NCI-H2029 (cell line): ENCODE results near the gene TMEM212.
"Not testable (repeated sequence)": the region's sequence is repeated elsewhere in the genome, so short reads cannot be mapped to it uniquely, and the experiment has no call there.

Experiments used
- DNase-seq: peaks from one replicate; lab custom pipeline; 2025; lab: John Stamatoyannopoulos, UW

Gene TMEM212

DNA sequence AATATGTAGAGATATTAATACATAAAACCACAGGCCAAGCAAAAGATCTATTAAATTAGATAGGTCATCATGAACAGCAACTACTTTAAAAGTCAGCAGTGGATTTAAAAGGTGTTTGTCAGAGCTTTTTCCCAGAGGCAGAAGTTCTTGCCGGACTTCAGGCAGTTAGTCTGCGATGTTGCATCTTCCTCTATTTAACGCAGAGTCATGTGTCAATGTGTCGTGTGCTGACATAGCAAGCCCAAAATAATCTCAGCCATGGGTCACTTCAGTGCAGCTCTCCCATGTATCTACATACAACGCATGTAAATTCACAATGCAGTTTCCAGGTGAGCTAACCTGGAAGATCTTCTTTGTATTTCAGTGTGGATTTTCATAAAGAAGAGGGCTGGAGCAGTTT lies 8.0 kb upstream of the TMEM212 start:
- no peak for DNase-seq

GRCh38 chr3:171835613-171836012 lies 7.5 kb upstream of the TMEM212 start:
- no peak for DNase-seq

DNA sequence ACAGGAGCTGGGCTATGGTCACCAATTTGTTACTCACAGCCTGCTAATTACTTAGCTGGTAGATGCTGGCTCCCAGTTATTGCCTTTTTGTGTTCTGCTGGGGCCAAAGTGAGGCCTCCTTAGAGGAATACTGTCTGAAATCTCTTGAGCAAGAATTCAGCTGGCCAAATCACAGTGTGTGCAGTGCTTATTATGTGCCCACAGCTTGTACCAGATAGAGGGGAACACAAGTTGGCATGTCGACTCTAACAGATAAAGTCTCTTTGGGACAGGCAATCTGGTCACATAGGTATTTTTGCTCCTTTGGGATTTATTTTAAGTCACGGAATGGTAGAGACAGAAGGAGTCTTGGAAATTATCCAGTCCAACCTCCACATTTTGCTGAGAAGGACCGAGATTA lies 6.3 kb upstream of the TMEM212 start:
- DNase-seq = no peak

- DNase-seq = no peak
These were observed 5.5 kb upstream of the TMEM212 start for GRCh38 chr3:171837698-171838097.

DNA sequence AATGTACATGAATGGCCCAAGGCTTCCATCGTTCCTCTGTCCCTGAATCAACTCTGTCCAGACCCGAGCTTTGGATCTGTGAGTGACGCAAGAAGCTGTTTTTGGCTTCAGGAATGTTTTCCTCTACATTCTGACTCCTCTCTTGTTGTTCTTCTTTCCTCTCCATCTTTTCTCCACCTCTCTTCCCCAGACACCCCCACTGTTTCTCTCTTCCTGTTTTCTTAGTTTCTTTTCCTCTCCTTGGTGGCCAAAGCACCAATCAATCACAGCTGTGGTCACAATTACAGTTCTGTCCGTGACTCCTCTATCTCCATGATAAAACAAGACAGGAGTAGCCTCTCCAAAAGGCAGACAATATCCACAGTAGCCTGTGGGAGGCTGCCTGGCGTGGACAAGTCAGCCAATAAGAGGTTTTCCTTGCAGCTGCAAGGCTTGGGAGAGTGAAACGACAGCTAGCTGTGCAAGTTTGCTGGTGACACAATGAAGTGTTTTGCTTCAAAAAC lies 4.9 kb upstream of the TMEM212 start:
- no peak for DNase-seq

GRCh38 chr3:171839270-171839669 lies 3.9 kb upstream of the TMEM212 start:
- DNase-seq = no peak

GRCh38 chr3:171840445-171840810 lies 2.7 kb upstream of the TMEM212 start:
- DNase-seq = no peak

GRCh38 chr3:171840811-171841619 lies 2.1 kb upstream of the TMEM212 start:
- no peak for DNase-seq

- no peak for DNase-seq
These were observed 1.5 kb upstream of the TMEM212 start for GRCh38 chr3:171841620-171842000.

GRCh38 chr3:171844873-171845272 lies 1.7 kb downstream of the TMEM212 start:
- DNase-seq = no peak

DNA sequence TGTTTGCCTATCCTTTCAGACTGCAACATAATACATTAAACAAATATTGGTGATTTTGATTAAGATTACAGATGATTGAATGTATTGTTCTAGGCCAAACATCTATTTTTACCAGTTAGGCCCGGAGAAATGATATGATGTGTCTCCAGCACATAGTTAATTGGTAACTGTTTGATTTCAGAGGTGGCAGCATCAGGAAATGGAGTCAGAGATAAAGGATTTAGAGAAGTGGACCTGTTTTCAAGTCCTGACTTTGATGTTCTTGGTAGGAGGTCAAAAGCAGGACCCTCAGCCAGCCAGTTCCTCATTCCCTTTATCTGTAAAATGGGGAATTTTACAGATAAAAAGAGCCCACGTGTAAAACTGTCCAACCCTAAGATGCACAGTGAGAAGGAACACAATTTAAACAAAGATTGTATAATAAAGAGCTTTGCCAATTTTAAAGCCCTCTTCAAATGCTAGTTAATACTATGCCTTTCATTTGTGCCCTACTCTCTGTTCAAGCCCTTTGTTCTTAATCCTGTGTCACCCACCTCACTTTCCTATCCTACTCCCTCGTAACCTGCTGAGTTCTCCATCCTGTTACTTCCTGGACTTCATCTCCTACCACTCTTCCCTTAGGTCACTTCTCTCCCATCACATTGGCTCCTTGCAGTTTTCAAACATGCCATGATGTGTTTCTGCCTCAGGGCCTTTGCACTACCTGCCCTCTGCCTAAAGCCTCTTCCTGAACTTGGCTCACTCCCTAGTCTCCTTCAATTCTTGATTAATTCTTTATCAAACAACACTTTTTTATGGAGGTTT lies 2.5 kb downstream of the TMEM212 start:
- DNase-seq = no peak

- no peak for DNase-seq
These were observed 3.4 kb downstream of the TMEM212 start for GRCh38 chr3:171846597-171846996.

GRCh38 chr3:171847133-171847532 lies 4.0 kb downstream of the TMEM212 start:
- no peak for DNase-seq

DNA sequence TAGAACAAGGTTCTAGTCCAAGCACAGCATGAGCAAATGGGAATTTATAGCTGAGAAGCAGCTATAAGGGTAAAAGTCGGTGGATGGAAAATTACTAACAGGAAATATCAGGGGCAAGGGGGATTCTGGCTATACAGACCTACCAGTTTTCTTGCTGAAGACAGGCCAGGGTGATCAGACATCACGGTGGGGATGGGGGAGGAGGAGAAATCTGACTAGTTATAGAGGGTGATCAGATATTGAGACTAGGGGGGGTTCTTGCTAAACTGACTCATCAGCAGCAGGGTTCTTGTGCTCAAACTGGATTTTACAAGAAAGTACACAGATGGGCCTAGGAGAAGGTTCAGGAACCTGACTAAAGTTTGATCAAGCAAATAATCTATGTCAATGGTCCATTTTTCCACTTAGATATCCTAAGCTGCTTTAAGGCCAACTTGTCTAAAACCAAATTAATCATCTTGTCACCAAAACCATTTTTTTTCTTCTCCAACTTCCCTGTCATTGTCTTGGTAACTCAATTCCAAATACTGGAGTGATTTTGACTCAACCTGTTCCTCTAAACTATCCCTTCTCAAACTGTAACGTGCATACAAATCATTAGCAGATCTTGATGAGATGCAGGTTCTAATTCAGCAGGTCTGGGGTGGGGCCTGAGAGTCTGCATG lies 4.6 kb downstream of the TMEM212 start:
- no peak for DNase-seq

DNA sequence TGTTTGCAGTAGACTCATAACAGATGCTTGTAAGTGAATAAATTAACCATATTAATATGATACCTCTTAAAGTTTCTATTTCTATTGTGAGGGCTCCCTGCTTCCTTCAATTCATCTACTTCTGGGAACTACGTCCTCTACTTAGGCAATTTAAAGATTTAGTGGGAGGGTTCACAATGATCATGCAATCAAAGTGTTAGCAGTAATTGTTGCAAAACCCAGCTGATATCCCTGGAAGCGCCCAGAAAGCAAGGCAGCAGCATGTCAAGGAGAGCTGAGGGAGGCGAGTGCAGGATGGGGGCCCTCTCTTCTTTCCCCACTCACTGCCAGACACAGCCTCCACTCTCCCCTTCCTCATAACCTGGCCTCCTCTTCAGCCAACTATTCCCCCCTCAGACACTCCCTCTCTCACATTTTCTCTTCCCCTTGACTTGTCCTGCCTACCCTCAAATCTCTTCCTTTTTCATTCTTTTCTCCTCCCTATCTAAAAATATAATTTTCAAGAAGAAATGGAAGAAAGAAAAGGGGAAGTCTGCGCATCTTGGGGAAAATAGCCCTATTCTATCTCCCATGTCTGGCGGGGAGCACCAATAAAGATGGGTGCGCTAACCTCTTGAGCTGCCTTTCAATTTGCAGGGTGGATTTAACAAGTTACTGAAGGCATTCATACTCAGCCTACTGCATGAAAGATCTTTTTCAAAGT lies 6.6 kb downstream of the TMEM212 start:
- no peak for DNase-seq

- no peak for DNase-seq
These were observed 7.3 kb downstream of the TMEM212 start for GRCh38 chr3:171850320-171850959.

DNA sequence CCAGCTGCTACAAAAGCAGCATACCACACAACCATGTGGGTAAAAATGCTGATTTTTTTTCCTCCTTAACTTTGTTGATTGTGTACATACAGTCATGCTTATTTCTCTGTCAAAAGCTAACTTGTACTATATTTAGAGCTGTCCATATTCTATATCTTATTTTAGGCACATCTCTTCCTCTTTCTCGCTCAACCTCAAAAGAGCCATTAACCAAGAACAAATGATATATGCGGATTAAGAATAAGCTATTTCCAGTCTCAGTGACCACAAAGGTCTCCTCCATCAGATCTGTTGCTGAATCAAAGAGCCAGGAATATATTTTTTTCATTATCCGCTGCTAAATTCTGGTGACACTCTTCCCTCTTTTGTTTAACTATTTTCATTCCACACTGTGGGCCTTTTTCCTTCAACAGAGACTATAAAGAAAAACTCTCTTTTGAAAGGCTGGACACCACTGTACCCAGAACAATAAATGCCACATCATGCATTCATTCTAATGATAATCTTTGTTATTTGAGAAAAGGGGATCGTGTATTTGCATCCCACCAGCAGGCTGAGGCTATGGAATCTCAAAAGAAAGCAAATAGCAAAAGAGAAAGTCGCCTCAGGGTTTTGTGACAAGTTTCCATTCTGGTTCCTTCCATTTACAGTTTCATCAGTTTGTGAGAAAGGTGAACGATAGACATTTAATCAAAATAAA lies 8.0 kb downstream of the TMEM212 start:
- DNase-seq = no peak

DNA sequence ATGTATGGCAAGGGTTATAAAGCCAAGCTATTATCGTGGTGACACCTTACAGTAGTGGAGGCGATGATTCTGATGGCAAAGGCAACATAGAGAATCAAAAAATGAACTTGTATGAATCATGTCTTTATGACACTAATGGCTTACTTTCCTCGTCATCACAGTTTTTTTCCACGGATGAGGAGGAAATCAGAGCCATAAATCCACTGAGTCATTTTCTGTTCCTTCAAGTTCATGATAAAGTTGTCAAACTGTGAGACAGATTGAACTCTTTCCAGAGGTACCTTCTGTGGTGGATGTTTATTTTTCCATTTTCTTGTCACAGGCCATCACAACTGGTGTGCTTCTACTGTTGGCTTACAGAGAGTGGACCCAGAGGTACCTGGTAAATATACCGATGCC lies 8.5 kb downstream of the TMEM212 start:
- no peak for DNase-seq

DNA sequence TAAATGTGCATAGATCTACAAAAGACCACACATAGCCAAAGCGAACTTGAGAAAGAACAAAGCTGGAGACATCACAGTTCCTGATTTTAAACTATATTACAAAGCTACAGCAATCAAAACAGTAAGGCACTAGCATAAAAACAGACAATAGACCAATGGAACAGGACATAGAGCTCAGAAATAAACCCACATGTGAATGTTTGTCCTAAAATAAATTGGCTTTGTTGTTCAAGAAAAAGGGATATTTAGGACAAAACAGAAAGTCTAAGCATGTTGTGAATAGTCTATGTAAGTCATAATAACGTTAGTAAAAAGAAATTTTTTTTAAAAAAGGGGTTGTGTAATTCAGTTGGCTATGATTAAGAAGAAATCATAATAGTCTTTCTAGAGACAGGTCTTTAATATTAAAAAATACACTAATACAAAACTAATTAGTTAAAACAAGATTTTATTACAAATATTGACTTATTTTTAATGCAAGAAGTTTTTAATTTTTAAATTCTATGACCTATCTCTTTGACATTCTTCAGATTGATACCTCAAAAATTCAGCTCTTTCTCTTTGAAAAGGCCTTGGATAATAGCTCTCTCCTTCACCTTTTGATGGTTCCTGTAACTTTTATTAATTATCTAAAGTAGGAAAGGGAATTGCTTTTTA lies 11.6 kb downstream of the TMEM212 start:
- no peak for DNase-seq

DNA sequence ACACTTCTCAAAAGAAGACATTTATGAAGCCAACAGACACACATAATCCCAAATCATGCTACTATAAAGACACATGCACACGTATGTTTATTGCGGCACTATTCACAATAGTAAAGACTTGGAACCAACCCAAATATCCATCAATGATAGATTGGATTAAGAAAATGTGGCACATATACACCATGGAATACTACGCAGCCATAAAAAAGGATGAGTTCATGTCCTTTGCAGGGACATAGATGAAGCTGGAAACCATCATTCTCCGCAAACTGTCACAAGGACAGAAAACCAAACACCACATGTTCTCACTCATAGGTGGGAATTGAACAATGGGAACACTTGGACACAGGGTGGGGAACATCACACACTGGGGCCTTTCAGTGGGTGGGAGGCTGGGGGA lies 15.6 kb downstream of the TMEM212 start:
- not testable (repeated sequence) for DNase-seq
